GM21423 (cell line): ENCODE measurements around the gene AURKA.
"Not testable (repeated sequence)": the region's sequence is repeated elsewhere in the genome, so short reads cannot be mapped to it uniquely, and the experiment has no call there.

Source experiments
- ATAC-seq: cut with Tn5 transposase; IDR thresholded peaks from one replicate; pipeline ENCODE4 v1.9.1; 2021; ENCODE audit warnings: mild to moderate bottlenecking, moderate library complexity; ENCODE audit not compliant: unreplicated experiment

AURKA gene

GRCh38 chr20:56360133-56360907 lies 31.7 kb downstream of the AURKA start:
- ATAC-seq, result no peak

GRCh38 chr20:56359212-56360132 lies 32.5 kb downstream of the AURKA start:
- peak; percentile 25 for ATAC-seq

GRCh38 chr20:56358600-56359211 lies 33.3 kb downstream of the AURKA start, which contains the start of gene FAM210B:
TSS of gene FAM210B (plus strand) at chr20:56358974. CDS start at chr20:56359006, 32 bp downstream.
- ATAC-seq, result peak; percentile 99

- ATAC-seq, result no peak
Observed at GRCh38 chr20:56358070-56358469, 33.9 kb downstream of the AURKA start.

- no peak for ATAC-seq
Observed at GRCh38 chr20:56353356-56353755, 38.7 kb downstream of the AURKA start.

GRCh38 chr20:56352345-56353055 lies 39.5 kb downstream of the AURKA start:
- no peak for ATAC-seq

- no peak for ATAC-seq
Observed at GRCh38 chr20:56350842-56351241, 41.2 kb downstream of the AURKA start.

GRCh38 chr20:56348746-56349145 lies 43.3 kb downstream of the AURKA start:
- no peak for ATAC-seq

- ATAC-seq, result no peak
Observed at GRCh38 chr20:56348305-56348693, 43.7 kb downstream of the AURKA start.

GRCh38 chr20:56347628-56348304 lies 44.2 kb downstream of the AURKA start:
- no peak for ATAC-seq

- ATAC-seq, result no peak
Observed at GRCh38 chr20:56345911-56346310, 46.1 kb downstream of the AURKA start.

- no peak for ATAC-seq
Observed at GRCh38 chr20:56343861-56344381, 48.1 kb downstream of the AURKA start.

- ATAC-seq, result no peak
Observed at GRCh38 chr20:56342783-56343182, 49.2 kb downstream of the AURKA start.

GRCh38 chr20:56336709-56337108 lies 55.3 kb downstream of the AURKA start:
- not testable (repeated sequence) for ATAC-seq

GRCh38 chr20:56328861-56329260 lies 63.2 kb downstream of the AURKA start:
- ATAC-seq, result no peak

GRCh38 chr20:56324806-56325205 lies 67.2 kb downstream of the AURKA start:
- no peak for ATAC-seq

GRCh38 chr20:56323656-56324055 lies 68.4 kb downstream of the AURKA start:
- ATAC-seq, result no peak

GRCh38 chr20:56323206-56323605 lies 68.8 kb downstream of the AURKA start:
- no peak for ATAC-seq

- ATAC-seq, result no peak
Observed at GRCh38 chr20:56322681-56323080, 69.3 kb downstream of the AURKA start.
